22Rv1 (cell line): ENCODE data around the gene CDKL2.

ENCODE experiments used
- H3K27ac ChIP-seq: fragments of 450-650 bp; 2 replicates; pipeline ENCODE4 v1.5.1; 2017
- ZFX ChIP-seq: fragments of 450-650 bp; IDR thresholded peaks from 2 replicates; pipeline ENCODE4 v1.6.1; 2017; ENCODE audit warnings: antibody characterized with exemption, borderline replicate concordance
- TF ChIP-seq, protein P1 (sequence below): fragments of 450-650 bp; IDR thresholded peaks from 2 replicates; pipeline ENCODE4 v1.5.1; 2017; ENCODE audit warnings: mild to moderate bottlenecking

CDKL2 gene

DNA sequence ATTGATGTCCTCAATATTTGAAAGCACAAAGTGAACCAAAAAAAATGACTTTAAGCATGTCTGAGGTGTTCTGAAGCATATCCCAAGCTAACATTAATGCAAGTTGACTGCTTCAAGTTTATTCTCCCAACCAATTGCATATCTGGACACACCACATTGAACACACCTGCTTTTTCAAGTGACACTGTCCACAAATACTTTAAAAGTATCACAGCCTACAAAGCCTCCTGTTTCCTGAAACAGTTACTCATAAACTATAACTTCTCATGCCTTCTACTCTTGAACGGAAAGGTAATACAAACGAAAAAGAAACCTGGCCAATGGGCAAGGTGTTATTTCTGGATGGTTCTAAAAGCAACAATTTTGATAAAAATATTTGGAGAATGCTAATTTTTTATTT is 1.1 kb downstream of the CDKL2 start:
- TF ChIP-seq ZFX = no peak
- TF ChIP-seq, protein P1, sequence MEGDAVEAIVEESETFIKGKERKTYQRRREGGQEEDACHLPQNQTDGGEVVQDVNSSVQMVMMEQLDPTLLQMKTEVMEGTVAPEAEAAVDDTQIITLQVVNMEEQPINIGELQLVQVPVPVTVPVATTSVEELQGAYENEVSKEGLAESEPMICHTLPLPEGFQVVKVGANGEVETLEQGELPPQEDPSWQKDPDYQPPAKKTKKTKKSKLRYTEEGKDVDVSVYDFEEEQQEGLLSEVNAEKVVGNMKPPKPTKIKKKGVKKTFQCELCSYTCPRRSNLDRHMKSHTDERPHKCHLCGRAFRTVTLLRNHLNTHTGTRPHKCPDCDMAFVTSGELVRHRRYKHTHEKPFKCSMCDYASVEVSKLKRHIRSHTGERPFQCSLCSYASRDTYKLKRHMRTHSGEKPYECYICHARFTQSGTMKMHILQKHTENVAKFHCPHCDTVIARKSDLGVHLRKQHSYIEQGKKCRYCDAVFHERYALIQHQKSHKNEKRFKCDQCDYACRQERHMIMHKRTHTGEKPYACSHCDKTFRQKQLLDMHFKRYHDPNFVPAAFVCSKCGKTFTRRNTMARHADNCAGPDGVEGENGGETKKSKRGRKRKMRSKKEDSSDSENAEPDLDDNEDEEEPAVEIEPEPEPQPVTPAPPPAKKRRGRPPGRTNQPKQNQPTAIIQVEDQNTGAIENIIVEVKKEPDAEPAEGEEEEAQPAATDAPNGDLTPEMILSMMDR = no peak
- H3K27ac ChIP-seq = no peak overlapping the region

DNA sequence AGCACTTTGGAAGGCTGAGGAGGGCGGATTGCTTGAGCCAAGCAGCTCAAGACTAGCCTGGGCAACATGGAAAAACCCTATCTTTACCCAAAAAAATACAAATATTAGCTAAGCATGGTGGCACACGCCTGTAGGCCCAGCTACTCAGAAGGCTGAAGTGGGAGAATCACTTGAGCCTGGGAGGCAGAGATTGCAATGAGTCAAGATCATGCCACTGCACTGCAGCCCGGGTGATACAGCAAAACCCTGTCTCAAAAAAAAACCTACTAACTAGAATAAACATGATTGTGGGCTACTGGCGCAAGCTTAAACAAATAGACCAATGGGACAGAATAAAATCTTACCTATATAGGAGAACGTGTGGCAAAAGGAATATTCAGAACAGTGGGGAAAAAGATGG is 7.3 kb downstream of the CDKL2 start:
- no peak overlapping the region for H3K27ac ChIP-seq
- TF ChIP-seq, protein P1 = no peak
- no peak for TF ChIP-seq ZFX

DNA sequence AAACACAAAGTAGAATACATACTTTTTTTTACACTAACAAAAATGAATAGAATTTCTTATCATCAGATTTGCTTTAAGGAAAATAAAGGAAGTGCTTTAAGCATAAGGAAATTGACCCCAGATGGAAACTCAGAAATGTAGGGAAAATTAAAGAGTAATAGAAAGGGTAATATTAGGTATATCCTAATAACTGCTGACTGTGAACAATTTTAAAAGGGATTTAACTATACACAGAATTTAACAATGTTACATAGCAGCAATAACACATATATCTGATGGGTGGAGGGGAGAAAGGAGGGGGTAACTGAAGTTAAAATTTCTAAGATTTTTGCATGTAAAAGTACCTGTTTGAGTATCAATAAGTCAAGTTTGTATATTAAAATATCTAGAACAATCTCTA is 8.6 kb downstream of the CDKL2 start:
- TF ChIP-seq ZFX = no peak
- TF ChIP-seq, protein P1 = no peak
- H3K27ac ChIP-seq = no peak overlapping the region

DNA sequence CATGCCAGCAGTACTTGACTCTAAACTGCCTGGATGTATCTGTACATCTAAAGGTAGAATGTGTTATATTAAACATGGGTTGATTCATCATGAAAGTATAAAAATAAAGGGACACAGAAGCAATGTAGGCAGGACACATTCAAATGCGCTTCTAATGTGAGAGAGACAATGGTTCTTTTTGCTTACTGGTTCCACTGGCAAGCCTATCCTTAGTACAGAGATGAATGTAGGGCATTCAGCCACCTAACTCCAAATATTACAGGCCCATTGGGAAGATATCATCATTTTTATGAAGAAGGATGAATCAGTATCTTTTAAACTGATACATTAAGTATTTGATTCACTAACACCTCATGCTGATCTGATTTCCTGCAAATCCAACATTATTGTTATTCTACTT is 18.0 kb downstream of the CDKL2 start:
- H3K27ac ChIP-seq = no peak overlapping the region
- TF ChIP-seq, protein P1 = no peak
- no peak for TF ChIP-seq ZFX

DNA sequence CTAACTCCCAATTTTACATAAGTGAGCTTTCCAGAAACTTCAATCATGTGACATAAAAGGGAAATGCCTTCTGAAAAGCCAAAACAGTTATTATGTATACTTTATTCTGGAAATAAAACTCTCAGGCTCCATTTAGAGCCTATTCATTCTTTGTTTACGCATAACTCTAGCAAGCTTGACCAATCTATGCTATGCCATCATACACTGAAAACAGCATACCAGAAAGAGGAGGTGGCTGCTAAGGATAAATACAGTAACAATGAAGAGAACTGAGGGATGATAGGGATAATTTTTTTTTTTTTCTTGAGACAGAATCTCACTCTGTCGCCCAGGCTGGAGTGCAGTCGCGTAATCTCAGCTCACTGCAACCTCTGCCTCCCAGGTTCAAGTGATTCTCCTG is 24.4 kb downstream of the CDKL2 start:
- TF ChIP-seq, protein P1 = no peak
- TF ChIP-seq ZFX = no peak
- no peak overlapping the region for H3K27ac ChIP-seq

GRCh38 chr4:75599647-75600046 is 30.7 kb downstream of the CDKL2 start:
- TF ChIP-seq ZFX = no peak
- TF ChIP-seq, protein P1 = no peak

DNA sequence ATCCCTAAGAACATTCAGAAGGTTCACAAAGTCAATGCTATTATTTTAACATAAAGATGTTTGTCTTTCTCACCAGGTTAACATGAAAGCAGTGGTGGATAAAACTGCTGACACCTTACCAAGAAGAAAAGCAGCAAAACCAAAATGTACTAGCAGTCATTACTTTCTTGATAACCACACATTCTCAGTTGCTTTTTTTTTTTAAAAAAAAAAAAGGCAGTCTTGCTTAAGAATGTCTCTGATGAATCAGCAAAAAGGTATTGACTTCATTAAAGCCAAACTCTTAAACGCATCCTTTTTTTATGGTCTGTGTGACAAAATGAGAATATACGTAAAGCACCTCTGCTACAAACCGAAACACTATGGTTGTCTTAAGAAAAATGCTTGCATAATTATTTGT is 31.9 kb downstream of the CDKL2 start:
- TF ChIP-seq, protein P1 = no peak
- TF ChIP-seq ZFX = no peak
- no peak overlapping the region for H3K27ac ChIP-seq

More at GRCh38 chr4:75599647-75600046, 30.7 kb downstream of the CDKL2 start:
- no peak overlapping the region for H3K27ac ChIP-seq
